A549 (cell line): Measurements from ENCODE around the gene AUTS2. TPM values are rescaled to one million over a fixed set of nuclear protein-coding genes. Genes with fewer than 3 reads are reported as not detected.

Experiments
- ATAC-seq, 2 experiments: fragments of 200-7000 bp in 1 of 2; fragments of >200 bp in 1 of 2; cut with Nextera tagmentation in 1 of 2; cut with Tn5 transposase in 1 of 2; 3 replicates each; pipeline versions ENCODE4 v1.8.0 to v1.9.1; 2018 to 2020; ENCODE audit warnings: mild to moderate bottlenecking in 1 of 2, moderate library complexity in 1 of 2
- CTCF ChIA-PET: fragments of 300-600 bp; sonication (Branson Sonifier 250); formaldehyde crosslinking; extraction: SDS; loops from one replicate; lab custom pipeline; 2021; ENCODE audit warnings: antibody characterized with exemption, inconsistent platforms; lab: Yijun Ruan, JAX
- POLR2A ChIA-PET: fragments of 350-600 bp; formaldehyde crosslinking; extraction: SDS; loops from one replicate; lab custom pipeline; 2021; ENCODE audit warnings: antibody characterized with exemption, inconsistent platforms; lab: Yijun Ruan, JAX
- DNase-seq, 2 experiments: peaks; one replicate each; pipeline versions ENCODE4 v3.0.0 to v3.0.0-alpha.2; 2011 to 2016; ENCODE audit warnings: low read depth in 1 of 2, low spot score in 1 of 2
- FAIRE-seq: peaks from 2 replicates; lab custom pipeline; 2011; peaks lifted over from hg19 to GRCh38; lab: Jason Lieb, UNC
- H3K27ac ChIP-seq, 2 experiments: fragments of >200 bp; sonication (Bioruptor Twin); formaldehyde crosslinking; 3 replicates each; pipeline ENCODE4 v1.5.1; 2016 to 2017
- H3K4me1 ChIP-seq: fragments of >200 bp; sonication (Bioruptor Twin); formaldehyde crosslinking; 3 replicates; pipeline ENCODE4 v1.6.1; 2016
- H3K4me2 ChIP-seq: fragments of >200 bp; sonication (Bioruptor Twin); formaldehyde crosslinking; 3 replicates; pipeline ENCODE4 v1.6.1; 2016
- H3K4me3 ChIP-seq: fragments of >200 bp; sonication (Bioruptor Twin); formaldehyde crosslinking; 3 replicates; pipeline ENCODE4 v1.5.1; 2016
- H3K9me3 ChIP-seq: fragments of >200 bp; sonication (Bioruptor Twin); formaldehyde crosslinking; 3 replicates; pipeline ENCODE4 v1.6.1; 2016
- ATOH8 ChIP-seq: fragments of 250-450 bp; sonication (Bioruptor Pico); IDR thresholded peaks from 2 replicates; pipeline ENCODE4 v1.5.0; 2020; ENCODE audit warnings: low read depth, mild to moderate bottlenecking, moderate library complexity
- CEBPB ChIP-seq, 2 experiments: fragments of >200 bp in 1 of 2; sonication (Bioruptor Twin) in 1 of 2; formaldehyde crosslinking in 1 of 2; IDR thresholded peaks; 2 replicates each; pipeline ENCODE4 v1.6.1; 2012 to 2016
- CHD2 ChIP-seq: fragments of 150-350 bp; IDR thresholded peaks from 2 replicates; pipeline ENCODE4 v1.6.1; 2014; ENCODE audit warnings: low read length; ENCODE audit not compliant: partially characterized antibody
- CHD4 ChIP-seq: fragments of 200-600 bp; sonication (generic); IDR thresholded peaks from 2 replicates; pipeline ENCODE4 v1.6.1; 2016; ENCODE audit warnings: antibody characterized with exemption, mild to moderate bottlenecking, borderline replicate concordance
- ELK1 ChIP-seq: fragments of 150-350 bp; IDR thresholded peaks from 2 replicates; pipeline ENCODE4 v1.6.1; 2014; ENCODE audit warnings: low read depth, mild to moderate bottlenecking, low read length
- ESRRA ChIP-seq: fragments of 150-350 bp; IDR thresholded peaks from 2 replicates; pipeline ENCODE4 v1.6.1; 2014; ENCODE audit warnings: mild to moderate bottlenecking, low read length, borderline replicate concordance
- FOSL2 ChIP-seq, 2 experiments: fragments of 450-650 bp in 1 of 2; fragments of >200 bp in 1 of 2; sonication (Bioruptor Twin) in 1 of 2; formaldehyde crosslinking; IDR thresholded peaks; 2 replicates each; pipeline versions ENCODE4 v1.5.0 to v1.6.1; 2016 to 2020; ENCODE audit warnings: mild to moderate bottlenecking in 1 of 2, moderate library complexity in 1 of 2
- GATA3 ChIP-seq: IDR thresholded peaks from 2 replicates; pipeline ENCODE4 v1.6.1; 2012; ENCODE audit warnings: borderline replicate concordance
- HES2 ChIP-seq: fragments of >200 bp; sonication (Bioruptor Twin); formaldehyde crosslinking; IDR thresholded peaks from 2 replicates; pipeline ENCODE4 v1.6.1; 2016
- HMGXB4 ChIP-seq: fragments of 250-450 bp; sonication (Bioruptor Pico); IDR thresholded peaks from 2 replicates; pipeline ENCODE4 v1.5.0; 2021; ENCODE audit warnings: mild to moderate bottlenecking, moderate library complexity, borderline replicate concordance
- HOXB13 ChIP-seq: fragments of 250-450 bp; sonication (Bioruptor Pico); IDR thresholded peaks from 2 replicates; pipeline ENCODE4 v1.5.0; 2020; ENCODE audit warnings: low read depth, mild to moderate bottlenecking, moderate library complexity
- JUNB ChIP-seq: fragments of >200 bp; sonication (Bioruptor Twin); formaldehyde crosslinking; IDR thresholded peaks from 2 replicates; pipeline ENCODE4 v1.6.1; 2016
- MAFK ChIP-seq: fragments of 450-650 bp; IDR thresholded peaks from 2 replicates; pipeline ENCODE4 v1.6.1; 2014; ENCODE audit not compliant: partially characterized antibody
- MAX ChIP-seq: IDR thresholded peaks from 2 replicates; pipeline ENCODE4 v1.6.1; 2012
- PHF8 ChIP-seq: fragments of 200-600 bp; sonication (generic); IDR thresholded peaks from 2 replicates; pipeline ENCODE4 v1.6.1; 2016; ENCODE audit warnings: low read depth, mild to moderate bottlenecking, antibody characterized with exemption, moderate library complexity, borderline replicate concordance
- POLR2A ChIP-seq: IDR thresholded peaks from 2 replicates; pipeline ENCODE4 v1.6.1; 2012; ENCODE audit warnings: mild to moderate bottlenecking, low read length
- POLR2AphosphoS2 ChIP-seq: conservative IDR thresholded peaks from 2 replicates; pipeline ENCODE4 v1.6.1; 2012; ENCODE audit warnings: low read length, improper control_type of control experiment, inconsistent platforms
- RAD21 ChIP-seq, 2 experiments: fragments of >200 bp in 1 of 2; sonication (Bioruptor Twin) in 1 of 2; formaldehyde crosslinking in 1 of 2; IDR thresholded peaks in 1 of 2; conservative IDR thresholded peaks in 1 of 2; 2 replicates in 1 of 2; 3 replicates in 1 of 2; pipeline ENCODE4 v1.6.1; 2012 to 2018; ENCODE audit warnings: inconsistent platforms in 1 of 2
- SMC3 ChIP-seq: fragments of >200 bp; sonication (Bioruptor Twin); formaldehyde crosslinking; IDR thresholded peaks from 3 replicates; pipeline ENCODE4 v1.6.1; 2018; ENCODE audit warnings: inconsistent platforms
- SREBF2 ChIP-seq: fragments of 450-650 bp; IDR thresholded peaks from 2 replicates; pipeline ENCODE4 v1.6.1; 2014; ENCODE audit warnings: mild to moderate bottlenecking, moderate library complexity
- TP53 ChIP-seq: fragments of 250-450 bp; sonication (Bioruptor Pico); IDR thresholded peaks from 2 replicates; pipeline ENCODE4 v1.5.0; 2021; ENCODE audit warnings: mild to moderate bottlenecking, moderate library complexity
- WGBS: methylation state at CpG from one replicate; pipeline ENCODE4 v1.1.6; 2017; ENCODE audit errors: missing lambda C conversion rate; 5-methylcytosine and 5-hydroxymethylcytosine counted together
- polyA plus RNA-seq, 4 experiments: library from polyadenylated mRNA; depleted of rRNA in 3 of 4; stranded (reverse); fragments of >200 nt; fragmentation: RNase III in 1 of 4; extraction: RNeasy Plus Mini Kit Qiagen cat#74134 plus additional on column Dnase treatment in 1 of 4; gene quantifications; 2 replicates in 3 of 4; 3 replicates in 1 of 4; pipeline ENCODE4 v1.2.3, GENCODE V29; 2011 to 2017

Gene AUTS2
- polyA plus RNA-seq, 2 of the 4 experiments (the other 2 are of a cell fraction), result 1.6 to 3.6 TPM

- no peak for ATAC-seq
- Histone ChIP-seq H3K9me3 (no peaks in the 10 kb centered on the region), H3K4me2 (no peak overlapping the region), H3K27ac (no peak overlapping the region), H3K4me1 (peaks cover 15% of the 10 kb centered on the region; the same call in 2 of the 3 replicates), H3K4me3 (no peak overlapping the region)
- ChIA-PET CTCF (interaction anchor here (1.0 kb wide), 1 partner anchor 19 kb away, joined by 3 read pairs; no protein-coding TSS in a partner anchor), POLR2A (no interaction called here)
- DNase-seq, result no peak
- no peak for TF ChIP-seq CEBPB (IDR thresholded peaks at IDR 0.05)
- TF ChIP-seq HOXB13 (CRISPR knock-in tag), result no peak
- TF ChIP-seq MAFK, result no peak
- TF ChIP-seq POLR2A, result no peak
- TF ChIP-seq JUNB, result no peak
- TF ChIP-seq CHD2, result no peak
- no peak for TF ChIP-seq RAD21 (conservative IDR thresholded peaks at IDR 0.05 in 1 of 2, IDR thresholded peaks at IDR 0.05 in 1 of 2)
- no peak for TF ChIP-seq SMC3
- TF ChIP-seq HES2, result no peak
- TF ChIP-seq SREBF2, result no peak
- TF ChIP-seq POLR2AphosphoS2, result no peak
- no peak for TF ChIP-seq MAX
- FAIRE-seq, result no peak
- WGBS, result 62% methylated on average over 1 of the region's 1 CpG
Observed at GRCh38 chr7:69756235-69756634, 158.0 kb downstream of the AUTS2 start.

- H3K9me3 ChIP-seq, result no peaks in the 10 kb centered on the region
- no peak overlapping the region for H3K27ac ChIP-seq
- H3K4me2 ChIP-seq, result peak overlapping the region; percentile 35; the same call in 1 of the 3 replicates
- H3K4me3 ChIP-seq, result no peak overlapping the region
- peaks cover 15% of the 10 kb centered on the region; the same call in 2 of the 3 replicates for H3K4me1 ChIP-seq
- WGBS, result 68% methylated on average over 1 of the region's 1 CpG
- no peak for ATAC-seq
- CTCF ChIA-PET, result interaction anchor here (1.4 kb wide), 1 partner anchor 9 kb away, joined by 3 read pairs; no protein-coding TSS in a partner anchor
- no peak for TF ChIP-seq PHF8
- TF ChIP-seq TP53 (CRISPR knock-in tag), result no peak
- no peak for TF ChIP-seq ELK1
- TF ChIP-seq SREBF2, result no peak
- no peak for TF ChIP-seq ESRRA
- no peak for TF ChIP-seq MAX
- no peak for TF ChIP-seq HMGXB4
- TF ChIP-seq GATA3, result no peak
- no peak for TF ChIP-seq CHD4
- TF ChIP-seq ATOH8 (CRISPR knock-in tag), result no peak
- TF ChIP-seq FOSL2 (IDR thresholded peaks at IDR 0.05), result no peak
- no peak for TF ChIP-seq FOSL2 (CRISPR knock-in tag; IDR thresholded peaks at IDR 0.05)
- FAIRE-seq, result no peak
- no peak for DNase-seq
- POLR2A ChIA-PET, result no interaction called here
Observed at GRCh38 chr7:69757528-69757927, 159.3 kb downstream of the AUTS2 start.
